K562 (cell line): Measurements from ENCODE around the gene CCDC47. TPM values are rescaled to one million over a fixed set of nuclear protein-coding genes. Genes with fewer than 3 reads are reported as not detected.

Source experiments
- HMG20A ChIP-seq: fragments of 450-650 bp; formaldehyde crosslinking; conservative IDR thresholded peaks from 2 replicates; pipeline ENCODE4 v1.4.0; 2020; ENCODE audit warnings: mild to moderate bottlenecking, mixed read lengths
- MGA ChIP-seq: fragments of 450-650 bp; IDR thresholded peaks from 2 replicates; pipeline ENCODE4 v1.6.1; 2016; ENCODE audit warnings: mild to moderate bottlenecking, moderate library complexity
- NCOA4 ChIP-seq: fragments of 450-650 bp; IDR thresholded peaks from 2 replicates; pipeline ENCODE4 v1.6.1; 2018; ENCODE audit warnings: mild to moderate bottlenecking; ENCODE audit not compliant: partially characterized antibody
- NR2F6 ChIP-seq: fragments of 450-650 bp; formaldehyde crosslinking; IDR thresholded peaks from 2 replicates; pipeline ENCODE4 v1.4.0; 2020; ENCODE audit warnings: mild to moderate bottlenecking
- RBM39 ChIP-seq: fragments of 200-400 bp; formaldehyde crosslinking; optimal IDR thresholded peaks from 2 replicates; pipeline ENCODE3; 2018; ENCODE audit warnings: low read depth, low read length
- SMARCC2 ChIP-seq: fragments of 450-650 bp; IDR thresholded peaks from 2 replicates; pipeline ENCODE4 v1.6.1; 2017; ENCODE audit warnings: antibody characterized with exemption, moderate library complexity, mild to moderate bottlenecking, low read depth
- polyA plus RNA-seq, 8 experiments: library from polyadenylated mRNA; depleted of rRNA in 4 of 8; stranded (reverse) in 5 of 8; unstranded in 3 of 8; fragments of >200 nt; fragmentation: Nextera tagmentation in 2 of 8; fragmentation: Illumina TruSeq in 1 of 8; extraction: Ambion mirVana in 2 of 8; extraction: Trizol in 1 of 8; gene quantifications; 2 replicates each; pipeline versions ENCODE4 v1.2.1 to v1.2.3, GENCODE V29; 2011 to 2014; ENCODE audit warnings: inconsistent platforms in 1 of 8, missing spikeins in 1 of 8
- total RNA-seq, 7 experiments: library from RNA; depleted of rRNA in 6 of 7; stranded (reverse); fragments of >200 nt in 6 of 7; fragmentation: Illumina TruSeq in 2 of 7; extraction: Trizol in 2 of 7; gene quantifications; 2 replicates each; pipeline versions ENCODE4 v1.2.1 to v1.2.3, GENCODE V29; 2011 to 2021; ENCODE audit warnings: low replicate concordance in 1 of 7
- TF ChIP-seq, protein P1 (sequence below), 2 experiments: IDR thresholded peaks; 2 replicates each; pipeline ENCODE4 v1.6.1; 2011; ENCODE audit warnings: borderline replicate concordance in 1 of 2, control low read depth in 1 of 2, low read depth in 1 of 2, low read length in 1 of 2, mild to moderate bottlenecking in 1 of 2, mixed read lengths in 1 of 2, moderate library complexity in 1 of 2; ENCODE audit not compliant: insufficient read depth in 1 of 2, insufficient read length in 1 of 2, poor library complexity in 1 of 2, severe bottlenecking in 1 of 2; ENCODE audit errors: extremely low read depth in 1 of 2
- TF ChIP-seq, protein P2 (sequence below), 2 experiments: fragments of 450-650 bp in 1 of 2; sonication (generic) in 1 of 2; formaldehyde crosslinking in 1 of 2; IDR thresholded peaks in 1 of 2; conservative IDR thresholded peaks in 1 of 2; 2 replicates each; pipeline versions ENCODE4 v1.6.1 to v1.8.1; 2016 to 2023; ENCODE audit warnings: mild to moderate bottlenecking in 2 of 2, moderate library complexity in 2 of 2, inconsistent platforms in 1 of 2, missing genetic modification reagents in 1 of 2

Gene CCDC47
- total and polyA plus RNA-seq, 9 of the 15 experiments (the other 6 are each of a cell fraction or from before 2014, with no cell fraction given) = 15.5 to 162 (median 122) TPM

DNA sequence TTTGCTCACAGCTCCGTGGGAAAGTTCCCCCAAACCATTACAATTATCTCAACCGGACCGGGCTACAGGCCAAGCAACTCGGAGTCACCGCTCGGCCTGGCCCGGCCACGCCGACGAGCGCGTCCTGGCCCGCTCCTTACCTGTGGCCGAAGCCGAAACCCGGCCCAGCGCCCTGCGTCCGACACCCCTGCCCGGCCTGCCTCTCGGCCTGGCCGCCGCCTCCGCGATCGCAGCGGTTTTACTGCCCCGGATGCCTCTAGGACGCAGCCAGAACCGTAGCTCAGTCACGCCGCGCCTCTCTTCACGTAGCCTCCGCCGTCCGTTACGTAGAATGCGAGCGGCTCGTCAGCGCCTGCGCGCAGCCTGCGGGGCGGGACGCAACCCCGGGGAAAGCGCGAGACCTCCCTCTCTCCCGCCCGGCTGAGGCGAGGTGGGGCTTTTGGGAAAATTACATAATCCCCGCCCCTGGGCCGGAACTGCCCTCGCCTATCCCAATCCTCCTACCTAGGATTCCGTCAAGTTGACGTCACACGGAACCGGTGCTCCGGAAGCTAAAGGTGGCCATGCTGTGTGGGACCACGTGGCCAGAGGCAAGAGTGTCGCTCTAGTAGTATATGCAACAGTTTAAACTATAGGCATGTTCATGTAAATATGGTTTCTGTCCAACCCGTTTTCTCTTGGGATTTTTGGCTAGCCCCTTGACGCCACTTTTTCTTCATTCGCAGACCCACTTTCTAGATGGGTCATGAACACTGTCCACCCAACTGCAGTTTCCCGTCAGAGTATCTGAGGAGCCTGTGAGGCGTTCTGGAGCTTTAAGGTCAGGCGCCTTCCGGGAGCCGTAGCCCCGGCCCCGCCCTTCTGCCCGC lies at the start of gene CCDC47 (continued):
- TF ChIP-seq SMARCC2 (no peak), NR2F6 (CRISPR knock-in tag) (no peak), NCOA4 (no peak), RBM39 (no peak), MGA (peak; percentile 69; the same call in 1 of the 2 replicates), HMG20A (no peak)
- TF ChIP-seq, protein P1, sequence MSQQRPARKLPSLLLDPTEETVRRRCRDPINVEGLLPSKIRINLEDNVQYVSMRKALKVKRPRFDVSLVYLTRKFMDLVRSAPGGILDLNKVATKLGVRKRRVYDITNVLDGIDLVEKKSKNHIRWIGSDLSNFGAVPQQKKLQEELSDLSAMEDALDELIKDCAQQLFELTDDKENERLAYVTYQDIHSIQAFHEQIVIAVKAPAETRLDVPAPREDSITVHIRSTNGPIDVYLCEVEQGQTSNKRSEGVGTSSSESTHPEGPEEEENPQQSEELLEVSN (IDR thresholded peaks at IDR 0.05; ENCODE audit: borderline replicate concordance in 1 of 2, extremely low read depth in 1 of 2, insufficient read depth in 1 of 2, insufficient read length in 1 of 2, low read depth in 1 of 2, low read length in 1 of 2, poor library complexity in 1 of 2, severe bottlenecking in 1 of 2) = peak; percentile 41 to 53
- TF ChIP-seq, protein P2, sequence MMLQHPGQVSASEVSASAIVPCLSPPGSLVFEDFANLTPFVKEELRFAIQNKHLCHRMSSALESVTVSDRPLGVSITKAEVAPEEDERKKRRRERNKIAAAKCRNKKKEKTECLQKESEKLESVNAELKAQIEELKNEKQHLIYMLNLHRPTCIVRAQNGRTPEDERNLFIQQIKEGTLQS (IDR thresholded peaks at IDR 0.05) = peak; percentile 88
- TF ChIP-seq, protein P2 (CRISPR knock-in tag; conservative IDR thresholded peaks at IDR 0.05) = peak; percentile 79
